Kidney (tissue), 14 donors: ENCODE data around the gene VPS16. TPM values are rescaled to one million over a fixed set of nuclear protein-coding genes. Genes with fewer than 3 reads are reported as not detected.

Source experiments
- DNase-seq, 5 donors: peaks; one replicate each; pipeline ENCODE4 v3.0.0-alpha.2; 2013 to 2020
- FAIRE-seq: peaks from 2 replicates; lab custom pipeline; 2012; peaks lifted over from hg19 to GRCh38; lab: Jason Lieb, UNC
- H3K27ac ChIP-seq, 2 donors: one replicate each; pipeline ENCODE4 v1.7.0; 2013; ENCODE audit warnings: low read depth in 2 of 2, low read length in 2 of 2, inconsistent platforms in 1 of 2
- H3K27me3 ChIP-seq: one replicate; pipeline ENCODE4 v1.7.1; 2013; ENCODE audit warnings: low read length, inconsistent platforms; ENCODE audit not compliant: control insufficient read depth, insufficient read depth
- H3K36me3 ChIP-seq, 3 donors: one replicate each; pipeline versions ENCODE4 v1.7.0 to v1.7.1; 2013; ENCODE audit warnings: low read length in 3 of 3, control low read depth in 1 of 3, inconsistent platforms in 1 of 3; ENCODE audit not compliant: insufficient read depth in 3 of 3, control insufficient read depth in 2 of 3
- H3K4me1 ChIP-seq, 3 donors: one replicate each; pipeline versions ENCODE4 v1.7.0 to v1.7.1; 2013; ENCODE audit warnings: low read length in 3 of 3, inconsistent platforms in 1 of 3, low read depth in 1 of 3; ENCODE audit not compliant: control insufficient read depth in 2 of 3, insufficient read depth in 2 of 3
- H3K4me3 ChIP-seq, 3 donors: one replicate each; pipeline versions ENCODE4 v1.7.0 to v1.8.1; 2013; ENCODE audit warnings: low read length in 3 of 3, control low read depth in 1 of 3, inconsistent platforms in 1 of 3
- H3K9ac ChIP-seq, 3 donors: one replicate each; pipeline versions ENCODE4 v1.7.0 to v1.7.1; 2013; ENCODE audit warnings: low read length in 3 of 3, control low read depth in 1 of 3, inconsistent platforms in 1 of 3
- H3K9me3 ChIP-seq, 3 donors: one replicate each; pipeline versions ENCODE4 v1.7.0 to v1.7.1; 2013; ENCODE audit warnings: low read length in 3 of 3, control low read depth in 1 of 3, inconsistent platforms in 1 of 3; ENCODE audit not compliant: control insufficient read depth in 2 of 3, insufficient read depth in 1 of 3
- CTCF ChIP-seq: IDR thresholded peaks from 3 replicates; pipeline ENCODE4 v1.5.1; 2012; ENCODE audit warnings: mild to moderate bottlenecking, moderate library complexity, borderline replicate concordance; ENCODE audit not compliant: insufficient read depth; ENCODE audit errors: extremely low read depth
- intact Hi-C: fragments of 100-400 bp; cut with DNase I; formaldehyde crosslinking; loops from one replicate; pipeline ENCODE4 v1.11.1; 2022
- polyA plus RNA-seq: library from polyadenylated mRNA; stranded (reverse); fragments of 350-450 nt; fragmentation: Illumina TruSeq; extraction: RNeasy Lipid Tissue Mini Kit (QIAGEN cat#74804); gene quantifications from one replicate; pipeline ENCODE4 v1.2.3, GENCODE V29; 2014; ENCODE audit warnings: low read depth, low replicate concordance; ENCODE audit not compliant: insufficient read depth
- total RNA-seq: library from RNA; stranded (reverse); fragmentation: NEBNext Ultra II Directional; extraction: Animal tissue kit (Norgen Biotek cat#: 25700); gene quantifications from one replicate; pipeline ENCODE4 v1.2.1, GENCODE V29; 2021
- donor health status: control.
- donor health status: control.
- donor health status: control.
- donor health status: control.
- donor health status: control.
- donor health status: DM: yes; HTN: yes; CAD: no.
- donor health status: Normal renal cell carcinoma (clear cell type).

The VPS16 gene
- total and polyA plus RNA-seq, 2 donors from 2014 or later = 38.6 to 38.8 TPM

DNA sequence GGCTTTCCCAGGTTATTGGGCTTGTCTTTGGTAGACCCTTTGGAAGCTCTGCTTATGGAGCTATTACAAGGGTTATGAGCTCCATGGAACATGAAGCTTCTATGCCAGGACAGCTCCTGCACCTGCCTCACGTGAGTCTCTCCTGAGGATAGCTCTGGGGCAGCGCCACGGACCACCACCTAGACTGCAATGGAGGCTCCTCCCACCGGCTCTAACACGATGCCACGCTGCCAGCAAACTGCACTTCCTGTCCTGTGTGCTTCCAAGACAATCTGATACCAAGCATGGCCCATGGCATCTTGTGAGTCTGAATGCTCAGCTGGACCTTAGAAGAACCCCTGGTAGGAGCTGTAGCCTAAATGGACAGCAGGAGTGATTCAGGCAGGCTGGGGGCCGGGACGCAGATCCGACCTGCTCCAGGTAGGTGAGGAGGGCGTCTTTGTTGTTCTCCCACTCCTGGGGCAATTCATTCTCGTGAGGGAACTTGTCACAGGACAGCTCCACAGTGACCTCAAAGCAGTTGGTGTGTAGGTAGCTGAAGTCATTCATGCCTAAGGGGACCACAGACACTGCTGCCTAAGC is 45.6 kb upstream of the VPS16 start:
- DNase-seq (no peak), FAIRE-seq (no peak)
- H3K4me3 ChIP-seq = no peak overlapping the region
- H3K36me3 ChIP-seq = no peaks in the 10 kb centered on the region
- H3K9me3 ChIP-seq = no peaks in the 10 kb centered on the region
- intact Hi-C loops = no loop called here
- peaks cover 0 to 1% (median 0%) of the 10 kb centered on the region in 3 donors for H3K4me1 ChIP-seq
- no peaks in the 10 kb centered on the region for H3K27me3 ChIP-seq
- no peak overlapping the region for H3K9ac ChIP-seq
- H3K27ac ChIP-seq = no peak overlapping the region
- no peak for TF ChIP-seq CTCF

DNA sequence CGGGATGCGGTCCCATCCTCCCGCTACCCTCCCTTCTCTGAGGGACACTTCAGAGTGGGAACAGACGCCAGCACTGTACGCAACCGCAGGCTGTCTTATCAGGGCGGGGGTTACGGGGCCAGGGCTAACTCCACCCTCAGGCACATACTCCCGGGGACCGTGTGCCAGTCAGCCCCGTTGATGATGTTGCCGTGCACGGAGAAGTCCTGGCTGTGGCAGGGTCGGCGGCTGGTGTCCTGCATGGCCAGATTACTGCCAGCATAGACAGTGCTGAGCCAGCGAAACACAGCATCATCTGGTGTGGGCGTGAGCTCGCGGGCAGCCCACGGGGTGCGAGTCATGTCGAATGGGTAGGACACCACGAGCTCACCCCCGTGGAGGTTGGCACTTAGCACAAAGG is 45.1 kb upstream of the VPS16 start:
- Histone ChIP-seq H3K9me3 (no peaks in the 10 kb centered on the region), H3K27me3 (no peaks in the 10 kb centered on the region), H3K27ac (no peak overlapping the region), H3K4me1 (peaks cover 0 to 3% (median 0%) of the 10 kb centered on the region in 3 donors), H3K9ac (no peak overlapping the region), H3K36me3 (no peaks in the 10 kb centered on the region), H3K4me3 (no peak overlapping the region)
- intact Hi-C loops = no loop called here
- DNase-seq (no peak), FAIRE-seq (no peak)
- TF ChIP-seq CTCF = no peak

- DNase-seq = no peak
- FAIRE-seq = no peak
- H3K4me1 ChIP-seq = peaks cover 0 to 3% (median 0%) of the 10 kb centered on the region in 3 donors
- no peaks in the 10 kb centered on the region for H3K36me3 ChIP-seq
- H3K27ac ChIP-seq = no peak overlapping the region
- TF ChIP-seq CTCF = no peak
- intact Hi-C loops = no loop called here
- no peak overlapping the region for H3K4me3 ChIP-seq
- no peak overlapping the region for H3K9ac ChIP-seq
- H3K27me3 ChIP-seq = no peaks in the 10 kb centered on the region
- no peaks in the 10 kb centered on the region for H3K9me3 ChIP-seq
Measured at GRCh38 chr20:2796011-2796660, 44.4 kb upstream of the VPS16 start.
